Esophagus squamous epithelium (tissue), 4 donors: ENCODE results near the gene STARD3.

Experiments
- POLR2A ChIP-seq, 4 donors: fragments of 450-650 bp; IDR thresholded peaks; one replicate each; pipeline ENCODE4 v1.6.1; 2017; ENCODE audit warnings: antibody characterized with exemption in 4 of 4, mild to moderate bottlenecking in 4 of 4, moderate library complexity in 3 of 4
- TF ChIP-seq, protein P1 (sequence below), 6 experiments: fragments of 450-650 bp in 4 of 6; fragments of 200-600 bp in 2 of 6; sonication (generic) in 2 of 6; IDR thresholded peaks; one replicate each; pipeline ENCODE4 v1.5.1; 2016 to 2019; ENCODE audit warnings: antibody characterized with exemption in 6 of 6, mild to moderate bottlenecking in 4 of 6, moderate library complexity in 4 of 6

DNA sequence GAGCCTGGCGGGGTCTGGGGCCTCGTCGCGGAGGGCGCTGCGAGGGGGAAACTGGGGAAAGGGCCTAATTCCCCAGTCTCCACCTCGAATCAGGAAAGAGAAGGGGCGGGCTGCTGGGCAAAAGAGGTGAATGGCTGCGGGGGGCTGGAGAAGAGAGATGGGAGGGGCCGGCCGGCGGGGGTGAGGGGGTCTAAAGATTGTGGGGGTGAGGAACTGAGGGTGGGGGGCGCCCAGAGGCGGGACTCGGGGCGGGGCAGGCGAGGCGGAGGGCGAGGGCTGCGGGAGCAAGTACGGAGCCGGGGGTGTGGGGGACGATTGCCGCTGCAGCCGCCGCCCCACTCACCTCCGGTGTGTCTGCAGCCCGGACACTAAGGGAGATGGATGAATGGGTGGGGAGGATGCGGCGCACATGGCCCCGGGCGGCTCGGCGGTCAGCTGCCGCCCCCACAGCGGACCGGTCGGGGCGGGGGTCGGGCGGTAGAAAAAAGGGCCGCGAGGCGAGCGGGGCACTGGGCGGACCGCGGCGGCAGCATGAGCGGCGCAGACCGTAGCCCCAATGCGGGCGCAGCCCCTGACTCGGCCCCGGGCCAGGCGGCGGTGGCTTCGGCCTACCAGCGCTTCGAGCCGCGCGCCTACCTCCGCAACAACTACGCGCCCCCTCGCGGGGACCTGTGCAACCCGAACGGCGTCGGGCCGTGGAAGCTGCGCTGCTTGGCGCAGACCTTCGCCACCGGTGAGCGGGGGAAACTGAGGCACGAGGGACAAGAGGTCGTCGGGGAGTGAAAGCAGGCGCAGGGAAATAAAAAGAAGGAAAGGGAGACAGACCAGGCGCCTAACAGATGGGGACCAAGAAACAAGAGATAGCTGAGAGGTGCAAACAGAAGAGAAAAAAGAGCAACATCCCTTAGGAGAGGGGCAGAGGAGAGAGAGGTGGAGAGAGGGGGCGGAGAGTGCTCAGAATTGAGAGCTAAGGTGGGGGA lies 31.3 kb downstream of the STARD3 start, which contains the start of gene PNMT:
- TF ChIP-seq, protein P1, sequence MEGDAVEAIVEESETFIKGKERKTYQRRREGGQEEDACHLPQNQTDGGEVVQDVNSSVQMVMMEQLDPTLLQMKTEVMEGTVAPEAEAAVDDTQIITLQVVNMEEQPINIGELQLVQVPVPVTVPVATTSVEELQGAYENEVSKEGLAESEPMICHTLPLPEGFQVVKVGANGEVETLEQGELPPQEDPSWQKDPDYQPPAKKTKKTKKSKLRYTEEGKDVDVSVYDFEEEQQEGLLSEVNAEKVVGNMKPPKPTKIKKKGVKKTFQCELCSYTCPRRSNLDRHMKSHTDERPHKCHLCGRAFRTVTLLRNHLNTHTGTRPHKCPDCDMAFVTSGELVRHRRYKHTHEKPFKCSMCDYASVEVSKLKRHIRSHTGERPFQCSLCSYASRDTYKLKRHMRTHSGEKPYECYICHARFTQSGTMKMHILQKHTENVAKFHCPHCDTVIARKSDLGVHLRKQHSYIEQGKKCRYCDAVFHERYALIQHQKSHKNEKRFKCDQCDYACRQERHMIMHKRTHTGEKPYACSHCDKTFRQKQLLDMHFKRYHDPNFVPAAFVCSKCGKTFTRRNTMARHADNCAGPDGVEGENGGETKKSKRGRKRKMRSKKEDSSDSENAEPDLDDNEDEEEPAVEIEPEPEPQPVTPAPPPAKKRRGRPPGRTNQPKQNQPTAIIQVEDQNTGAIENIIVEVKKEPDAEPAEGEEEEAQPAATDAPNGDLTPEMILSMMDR (IDR thresholded peaks at IDR 0.05), result peak; percentile 47 to 78 (median 65)
- no peak for TF ChIP-seq POLR2A (IDR thresholded peaks at IDR 0.05)
